Measurements from ENCODE around the gene BCLAF3.

DNA sequence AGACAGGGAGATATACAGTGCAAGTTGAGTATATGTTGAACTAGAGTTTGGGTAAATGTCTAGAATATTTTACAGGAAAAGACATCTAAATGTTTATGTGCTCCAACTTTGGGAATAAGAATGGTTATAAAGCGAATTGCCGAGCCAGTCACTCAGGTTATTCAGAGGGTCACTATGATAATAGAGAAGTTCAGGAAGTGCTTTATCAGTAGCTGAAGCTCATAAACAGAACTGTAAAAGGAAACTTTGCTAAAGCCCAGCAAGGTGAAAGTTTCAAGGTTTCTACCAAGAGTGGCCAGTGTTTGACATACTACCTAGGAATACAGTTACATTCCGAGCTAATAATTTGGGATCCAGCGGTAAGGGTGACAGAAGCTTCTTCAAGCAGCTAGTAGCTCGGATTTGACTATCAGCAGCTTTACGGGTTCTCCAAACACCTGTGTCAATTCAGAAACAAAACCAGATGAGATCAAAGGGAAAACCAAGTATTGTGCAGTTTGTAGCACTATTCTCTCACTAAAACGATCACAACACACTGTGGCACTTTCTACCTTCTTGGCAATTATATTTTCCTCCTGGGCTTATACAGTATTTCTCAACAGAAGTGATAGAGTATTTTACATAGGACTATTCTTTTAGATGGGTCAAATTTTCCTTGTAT, 17.2 kb upstream of the BCLAF3 start:
- TF ChIP-seq POLR2A (IDR thresholded peaks at IDR 0.05), result no peak
- TF ChIP-seq, protein P1, sequence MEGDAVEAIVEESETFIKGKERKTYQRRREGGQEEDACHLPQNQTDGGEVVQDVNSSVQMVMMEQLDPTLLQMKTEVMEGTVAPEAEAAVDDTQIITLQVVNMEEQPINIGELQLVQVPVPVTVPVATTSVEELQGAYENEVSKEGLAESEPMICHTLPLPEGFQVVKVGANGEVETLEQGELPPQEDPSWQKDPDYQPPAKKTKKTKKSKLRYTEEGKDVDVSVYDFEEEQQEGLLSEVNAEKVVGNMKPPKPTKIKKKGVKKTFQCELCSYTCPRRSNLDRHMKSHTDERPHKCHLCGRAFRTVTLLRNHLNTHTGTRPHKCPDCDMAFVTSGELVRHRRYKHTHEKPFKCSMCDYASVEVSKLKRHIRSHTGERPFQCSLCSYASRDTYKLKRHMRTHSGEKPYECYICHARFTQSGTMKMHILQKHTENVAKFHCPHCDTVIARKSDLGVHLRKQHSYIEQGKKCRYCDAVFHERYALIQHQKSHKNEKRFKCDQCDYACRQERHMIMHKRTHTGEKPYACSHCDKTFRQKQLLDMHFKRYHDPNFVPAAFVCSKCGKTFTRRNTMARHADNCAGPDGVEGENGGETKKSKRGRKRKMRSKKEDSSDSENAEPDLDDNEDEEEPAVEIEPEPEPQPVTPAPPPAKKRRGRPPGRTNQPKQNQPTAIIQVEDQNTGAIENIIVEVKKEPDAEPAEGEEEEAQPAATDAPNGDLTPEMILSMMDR (IDR thresholded peaks at IDR 0.05), result no peak
- no peak for TF ChIP-seq POLR2AphosphoS5 (IDR thresholded peaks at IDR 0.05; ENCODE audit: insufficient read depth in 1 of 2, low read depth in 1 of 2)
